SK-N-SH (cell line): ENCODE data around the gene FRS2.

Experiments
- JUND ChIP-seq: IDR thresholded peaks from 2 replicates; pipeline ENCODE4 v1.4.0; 2012
- POLR2AphosphoS5 ChIP-seq: IDR thresholded peaks from 2 replicates; pipeline ENCODE4 v1.6.1; 2012; ENCODE audit warnings: low read depth, low read length
- SMC3 ChIP-seq: IDR thresholded peaks from 2 replicates; pipeline ENCODE4 v1.6.1; 2012; ENCODE audit warnings: low read depth, low read length, improper control_type of control experiment
- TAF1 ChIP-seq: IDR thresholded peaks from 2 replicates; pipeline ENCODE4 v1.6.1; 2012; ENCODE audit warnings: low read depth, mild to moderate bottlenecking, low read length, moderate library complexity, borderline replicate concordance
- USF1 ChIP-seq: IDR thresholded peaks from 2 replicates; pipeline ENCODE4 v1.4.0; 2012; ENCODE audit warnings: low read depth, borderline replicate concordance
- TF ChIP-seq, protein P1 (sequence below): fragments of 200-600 bp; sonication (generic); IDR thresholded peaks from 2 replicates; pipeline ENCODE4 v1.6.1; 2017; ENCODE audit warnings: antibody characterized with exemption, mild to moderate bottlenecking, moderate library complexity
- TF ChIP-seq, protein P2 (sequence below): IDR thresholded peaks from 2 replicates; pipeline ENCODE4 v1.4.0; 2012; ENCODE audit warnings: low read depth

DNA sequence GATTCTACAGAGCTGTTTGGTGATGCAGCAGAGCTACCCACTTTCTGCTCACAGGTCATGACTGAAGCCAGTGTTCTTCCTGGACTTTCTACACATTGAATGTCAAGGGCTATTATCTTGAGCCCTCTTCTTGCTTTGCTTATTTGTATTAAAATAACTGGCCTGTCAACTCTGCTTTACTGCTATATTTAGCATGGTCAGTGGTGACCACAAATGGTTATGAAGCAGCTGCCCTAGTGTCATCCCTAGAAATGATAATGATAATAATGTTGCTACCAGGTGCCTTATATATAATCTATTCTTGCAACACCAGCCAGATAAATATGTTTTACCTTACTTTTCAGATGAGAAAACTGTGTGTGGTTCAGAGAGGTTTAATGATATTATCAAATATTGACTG, 143.2 kb downstream of the FRS2 start:
- TF ChIP-seq JUND = no peak
- TF ChIP-seq, protein P1, sequence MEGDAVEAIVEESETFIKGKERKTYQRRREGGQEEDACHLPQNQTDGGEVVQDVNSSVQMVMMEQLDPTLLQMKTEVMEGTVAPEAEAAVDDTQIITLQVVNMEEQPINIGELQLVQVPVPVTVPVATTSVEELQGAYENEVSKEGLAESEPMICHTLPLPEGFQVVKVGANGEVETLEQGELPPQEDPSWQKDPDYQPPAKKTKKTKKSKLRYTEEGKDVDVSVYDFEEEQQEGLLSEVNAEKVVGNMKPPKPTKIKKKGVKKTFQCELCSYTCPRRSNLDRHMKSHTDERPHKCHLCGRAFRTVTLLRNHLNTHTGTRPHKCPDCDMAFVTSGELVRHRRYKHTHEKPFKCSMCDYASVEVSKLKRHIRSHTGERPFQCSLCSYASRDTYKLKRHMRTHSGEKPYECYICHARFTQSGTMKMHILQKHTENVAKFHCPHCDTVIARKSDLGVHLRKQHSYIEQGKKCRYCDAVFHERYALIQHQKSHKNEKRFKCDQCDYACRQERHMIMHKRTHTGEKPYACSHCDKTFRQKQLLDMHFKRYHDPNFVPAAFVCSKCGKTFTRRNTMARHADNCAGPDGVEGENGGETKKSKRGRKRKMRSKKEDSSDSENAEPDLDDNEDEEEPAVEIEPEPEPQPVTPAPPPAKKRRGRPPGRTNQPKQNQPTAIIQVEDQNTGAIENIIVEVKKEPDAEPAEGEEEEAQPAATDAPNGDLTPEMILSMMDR = no peak
- no peak for TF ChIP-seq POLR2AphosphoS5
- TF ChIP-seq TAF1 = no peak
- no peak for TF ChIP-seq USF1
- TF ChIP-seq SMC3 = no peak
- TF ChIP-seq, protein P2, sequence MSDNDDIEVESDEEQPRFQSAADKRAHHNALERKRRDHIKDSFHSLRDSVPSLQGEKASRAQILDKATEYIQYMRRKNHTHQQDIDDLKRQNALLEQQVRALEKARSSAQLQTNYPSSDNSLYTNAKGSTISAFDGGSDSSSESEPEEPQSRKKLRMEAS = no peak
